HepG2 (cell line): ENCODE results near the gene SYT11. TPM values are rescaled to one million over a fixed set of nuclear protein-coding genes. Genes with fewer than 3 reads are reported as not detected.

Experiments
- ARID4A ChIP-seq: sonication (generic); formaldehyde crosslinking; IDR thresholded peaks from 2 replicates; pipeline ENCODE4 v1.5.0; 2020; ENCODE audit warnings: mild to moderate bottlenecking, missing genetic modification reagents, borderline replicate concordance
- CBFB ChIP-seq: sonication (generic); formaldehyde crosslinking; IDR thresholded peaks from 2 replicates; pipeline ENCODE4 v1.4.0; 2020; ENCODE audit warnings: missing genetic modification reagents
- CHCHD3 ChIP-seq: sonication (generic); formaldehyde crosslinking; IDR thresholded peaks from 2 replicates; pipeline ENCODE4 v1.8.0; 2022; ENCODE audit warnings: mild to moderate bottlenecking, missing genetic modification reagents, moderate library complexity
- CREB3 ChIP-seq: sonication (generic); formaldehyde crosslinking; IDR thresholded peaks from 2 replicates; pipeline ENCODE4 v1.5.0; 2020; ENCODE audit warnings: missing genetic modification reagents
- CTCF ChIP-seq: sonication (generic); formaldehyde crosslinking; IDR thresholded peaks from 2 replicates; pipeline ENCODE4 v1.5.0; 2020; ENCODE audit warnings: mild to moderate bottlenecking, missing genetic modification reagents, moderate library complexity
- EP300 ChIP-seq, 3 experiments: sonication (generic) in 1 of 3; formaldehyde crosslinking in 1 of 3; IDR thresholded peaks; 2 replicates each; pipeline versions ENCODE4 v1.5.1 to v1.6.1; 2011 to 2020; ENCODE audit warnings: low read depth in 2 of 3, low read length in 2 of 3, borderline replicate concordance in 1 of 3, improper control_type of control experiment in 1 of 3, mild to moderate bottlenecking in 1 of 3, missing genetic modification reagents in 1 of 3, moderate library complexity in 1 of 3
- FOXK2 ChIP-seq: fragments of 450-650 bp; IDR thresholded peaks from 2 replicates; pipeline ENCODE4 v1.6.1; 2016
- IKZF1 ChIP-seq: fragments of 450-650 bp; IDR thresholded peaks from 2 replicates; pipeline ENCODE4 v1.7.1; 2016
- IRF2 ChIP-seq: IDR thresholded peaks from 2 replicates; pipeline ENCODE4 v1.6.1; 2018; ENCODE audit warnings: missing genetic modification reagents, missing compliant biosample characterization
- MEIS2 ChIP-seq: sonication (generic); formaldehyde crosslinking; IDR thresholded peaks from 2 replicates; pipeline ENCODE4 v1.9.0; 2021; ENCODE audit warnings: mild to moderate bottlenecking, missing genetic modification reagents
- RCOR2 ChIP-seq: IDR thresholded peaks from 2 replicates; pipeline ENCODE4 v1.6.1; 2016; ENCODE audit warnings: missing biosample characterization, missing genetic modification reagents
- SOX5 ChIP-seq: IDR thresholded peaks from 2 replicates; pipeline ENCODE4 v1.6.1; 2016; ENCODE audit warnings: borderline replicate concordance
- THYN1 ChIP-seq: sonication (generic); formaldehyde crosslinking; IDR thresholded peaks from 2 replicates; pipeline ENCODE4 v1.8.1; 2023; ENCODE audit warnings: low read depth, mild to moderate bottlenecking, moderate library complexity, missing genetic modification reagents, borderline replicate concordance
- ZFP36L1 ChIP-seq: sonication (generic); formaldehyde crosslinking; IDR thresholded peaks from 2 replicates; pipeline ENCODE4 v1.8.0; 2022; ENCODE audit warnings: mild to moderate bottlenecking, missing genetic modification reagents, moderate library complexity
- ZMYM4 ChIP-seq: sonication (generic); formaldehyde crosslinking; IDR thresholded peaks from 2 replicates; pipeline ENCODE4 v1.8.1; 2023; ENCODE audit warnings: mild to moderate bottlenecking, missing genetic modification reagents
- ZNF256 ChIP-seq: sonication (generic); formaldehyde crosslinking; conservative IDR thresholded peaks from 2 replicates; pipeline ENCODE4 v1.4.0; 2020; ENCODE audit warnings: missing genetic modification reagents
- ZNF281 ChIP-seq: sonication (generic); formaldehyde crosslinking; IDR thresholded peaks from 2 replicates; pipeline ENCODE4 v1.4.0; 2020; ENCODE audit warnings: missing genetic modification reagents, borderline replicate concordance
- ZNF501 ChIP-seq: sonication (generic); formaldehyde crosslinking; IDR thresholded peaks from 2 replicates; pipeline ENCODE4 v1.5.1; 2020; ENCODE audit warnings: mild to moderate bottlenecking, moderate library complexity, missing genetic modification reagents
- ZNF589 ChIP-seq: sonication (generic); formaldehyde crosslinking; conservative IDR thresholded peaks from 2 replicates; pipeline ENCODE4 v1.8.0; 2022; ENCODE audit warnings: mild to moderate bottlenecking, moderate library complexity, missing genetic modification reagents
- polyA plus RNA-seq, 8 experiments: library from polyadenylated mRNA; depleted of rRNA in 3 of 8; stranded (reverse) in 7 of 8; unstranded in 1 of 8; fragments of >200 nt; fragmentation: Illumina TruSeq in 4 of 8; extraction: Trizol in 4 of 8; gene quantifications; 2 replicates each; pipeline versions ENCODE4 v1.2.1 to v1.2.3, GENCODE V29; 2011 to 2016; ENCODE audit warnings: low read depth in 4 of 8, missing spikeins in 1 of 8, mixed read lengths in 1 of 8; ENCODE audit not compliant: insufficient read depth in 1 of 8
- total RNA-seq, 5 experiments: library from RNA; depleted of rRNA; stranded (reverse); fragments of >200 nt; fragmentation: Illumina TruSeq; extraction: Trizol; gene quantifications; 2 replicates each; pipeline ENCODE4 v1.2.3, GENCODE V29; 2016; ENCODE audit warnings: low read depth in 1 of 5

The SYT11 gene
- total and polyA plus RNA-seq, 2 of the 13 experiments (the other 11 are each of a cell fraction or from before 2014, with no cell fraction given): 0.22 to 0.59 TPM

GRCh38 chr1:155934097-155934935 is 74.9 kb downstream of the SYT11 start, which contains the start of gene KHDC4 (continued):
- TF ChIP-seq ARID4A (CRISPR knock-in tag) (peak; percentile 93), CHCHD3 (CRISPR knock-in tag) (no peak), RCOR2 (no peak), ZNF281 (peak; percentile 33; the same call in 1 of the 2 replicates), ZNF501 (CRISPR knock-in tag) (peak; percentile 73), ZFP36L1 (0 out of 2 replicates have a peak, but pooled peaks have one; percentile 54), CREB3 (CRISPR knock-in tag) (0 out of 2 replicates have a peak, but pooled peaks have one; percentile 41), ZMYM4 (CRISPR knock-in tag) (peak; percentile 80), IRF2 (CRISPR knock-in tag) (peak; percentile 79), FOXK2 (0 out of 2 replicates have a peak, but pooled peaks have one; percentile 55), CBFB (CRISPR knock-in tag) (peak; percentile 66; the same call in 1 of the 2 replicates), SOX5 (CRISPR knock-in tag) (peak; percentile 30; the same call in 1 of the 2 replicates), ZNF589 (CRISPR knock-in tag) (peak; percentile 82; the same call in 1 of the 2 replicates), THYN1 (no peak), ZNF256 (CRISPR knock-in tag) (no peak), MEIS2 (CRISPR knock-in tag) (0 out of 2 replicates have a peak, but pooled peaks have one; percentile 76), IKZF1 (no peak), EP300 (IDR thresholded peaks at IDR 0.05; ENCODE audit: low read depth in 2 of 2, low read length in 2 of 2) (peak in 1 of 2 experiments; percentile 17; a peak in 1 of 4 replicates), EP300 (CRISPR knock-in tag; IDR thresholded peaks at IDR 0.05; ENCODE audit: borderline replicate concordance) (no peak), CTCF (CRISPR knock-in tag) (peak; percentile 27; the same call in 1 of the 2 replicates)
